Fibroblast of lung (primary cell): ENCODE data around the gene C11orf24. TPM values are rescaled to one million over a fixed set of nuclear protein-coding genes. Genes with fewer than 3 reads are reported as not detected.

Experiments used
- DNase-seq, 2 donors: peaks; one replicate each; pipeline versions ENCODE4 v3.0.0 to v3.0.0-alpha.2; 2010; ENCODE audit warnings: low read depth in 2 of 2
- H2AFZ ChIP-seq: 2 replicates; pipeline ENCODE4 v1.5.1; 2012; ENCODE audit warnings: low read length, control low read depth, inconsistent platforms
- H3K27ac ChIP-seq: 2 replicates; pipeline ENCODE4 v1.5.1; 2011; ENCODE audit warnings: low read length, control low read depth; ENCODE audit not compliant: insufficient read depth
- H3K27me3 ChIP-seq: 2 replicates; pipeline ENCODE4 v1.5.1; 2011; ENCODE audit warnings: mild to moderate bottlenecking, low read length; ENCODE audit not compliant: control insufficient read depth, insufficient read depth
- H3K36me3 ChIP-seq: 2 replicates; pipeline ENCODE4 v1.5.1; 2011; ENCODE audit warnings: low read length; ENCODE audit not compliant: control insufficient read depth, insufficient read depth
- H3K4me1 ChIP-seq: 2 replicates; pipeline ENCODE4 v1.5.1; 2011; ENCODE audit warnings: low read length; ENCODE audit not compliant: control insufficient read depth, insufficient read depth; ENCODE audit errors: extremely low read depth
- H3K4me2 ChIP-seq: 2 replicates; pipeline ENCODE4 v1.5.1; 2011; ENCODE audit warnings: low read length, control low read depth; ENCODE audit not compliant: insufficient read depth; ENCODE audit errors: extremely low read depth
- H3K4me3 ChIP-seq, 4 experiments: fragments of 200-600 bp in 1 of 4; sonication (generic) in 1 of 4; replicated peaks in 1 of 4; 2 replicates each; pipeline ENCODE4 v1.5.1; 2011 to 2016; ENCODE audit warnings: low read length in 4 of 4, low read depth in 3 of 4, mild to moderate bottlenecking in 3 of 4, control low read depth in 2 of 4, inconsistent platforms in 1 of 4, mixed read lengths in 1 of 4; ENCODE audit not compliant: insufficient read depth in 1 of 4; ENCODE audit errors: control extremely low read depth in 1 of 4
- H3K79me2 ChIP-seq: 2 replicates; pipeline ENCODE4 v1.5.1; 2012; ENCODE audit warnings: mild to moderate bottlenecking, low read length, inconsistent platforms; ENCODE audit not compliant: control insufficient read depth, insufficient read depth
- H3K9ac ChIP-seq: 2 replicates; pipeline ENCODE4 v1.5.1; 2011; ENCODE audit warnings: mild to moderate bottlenecking, low read length, control low read depth; ENCODE audit not compliant: insufficient read depth
- H3K9me3 ChIP-seq: 2 replicates; pipeline ENCODE4 v1.5.1; 2012; ENCODE audit warnings: low read depth, low read length; ENCODE audit not compliant: control insufficient read depth, insufficient read depth
- H4K20me1 ChIP-seq: 2 replicates; pipeline ENCODE4 v1.5.1; 2011; ENCODE audit warnings: low read length; ENCODE audit not compliant: control insufficient read depth, insufficient read depth; ENCODE audit errors: extremely low read depth
- CTCF ChIP-seq, 2 donors: IDR thresholded peaks in 1 of 2; conservative IDR thresholded peaks in 1 of 2; 1 replicate in 1 of 2; 2 replicates in 1 of 2; pipeline ENCODE4 v1.5.1; 2011 to 2012; ENCODE audit warnings: low read length in 2 of 2, control low read depth in 1 of 2, inconsistent platforms in 1 of 2, low read depth in 1 of 2, mild to moderate bottlenecking in 1 of 2
- EZH2 ChIP-seq: IDR thresholded peaks from 2 replicates; pipeline ENCODE4 v1.5.1; 2012; ENCODE audit warnings: low read length, control low read depth, mild to moderate bottlenecking; ENCODE audit errors: missing control alignments
- polyA plus RNA-seq, 2 donors: library from polyadenylated mRNA; depleted of rRNA in 1 of 2; stranded (reverse) in 1 of 2; unstranded in 1 of 2; fragments of >200 nt; gene quantifications; 2 replicates each; pipeline ENCODE4 v1.2.1, GENCODE V29; 2011 to 2012; ENCODE audit warnings: missing spikeins in 1 of 2
- total RNA-seq: library from RNA; depleted of rRNA; stranded (reverse); fragments of >200 nt; gene quantifications from 2 replicates; pipeline ENCODE4 v1.2.1, GENCODE V29; 2014

C11orf24 gene
- total and polyA plus RNA-seq, 2 donors (not counting 1 experiment from before 2014, with no cell fraction given): 25.4 to 45.6 TPM

- Histone ChIP-seq H3K27ac (no peak overlapping the region), H3K9ac (no peak overlapping the region)
- TF ChIP-seq CTCF (conservative IDR thresholded peaks at IDR 0.05 in 1 of 2, IDR thresholded peaks at IDR 0.05 in 1 of 2; ENCODE audit: low read depth in 1 of 2, low read length in 2 of 2): no peak
- no peak for TF ChIP-seq EZH2
Observed at GRCh38 chr11:68275721-68276507, 4.1 kb upstream of the C11orf24 start.

GRCh38 chr11:68274306-68274705, 2.5 kb upstream of the C11orf24 start:
- Histone ChIP-seq H3K36me3 (peaks cover 2% of the 10 kb centered on the region), H4K20me1 (no peaks in the 10 kb centered on the region), H2AFZ (no peak overlapping the region), H3K4me1 (peaks cover 7% of the 10 kb centered on the region), H3K4me3 (no peak overlapping the region), H3K79me2 (peaks cover 24% of the 10 kb centered on the region), H3K4me2 (no peak overlapping the region), H3K27ac (no peak overlapping the region), H3K27me3 (no peaks in the 10 kb centered on the region), H3K9me3 (no peaks in the 10 kb centered on the region), H3K9ac (no peak overlapping the region)
- no peak for TF ChIP-seq EZH2
- TF ChIP-seq CTCF (conservative IDR thresholded peaks at IDR 0.05 in 1 of 2, IDR thresholded peaks at IDR 0.05 in 1 of 2; ENCODE audit: low read depth in 1 of 2, low read length in 2 of 2): no peak
- DNase-seq: no peak

More at GRCh38 chr11:68275721-68276507, 4.1 kb upstream of the C11orf24 start:
- Histone ChIP-seq H3K36me3 (no peaks in the 10 kb centered on the region), H3K4me1 (no peaks in the 10 kb centered on the region), H2AFZ (no peak overlapping the region), H3K79me2 (peaks cover 8% of the 10 kb centered on the region), H3K27me3 (no peaks in the 10 kb centered on the region), H3K4me3 (no peak overlapping the region), H3K4me2 (no peak overlapping the region), H3K9me3 (no peaks in the 10 kb centered on the region), H4K20me1 (no peaks in the 10 kb centered on the region)
- DNase-seq: no peak

- no peak for DNase-seq
- Histone ChIP-seq H3K36me3 (peaks cover 2% of the 10 kb centered on the region), H4K20me1 (no peaks in the 10 kb centered on the region), H3K27me3 (no peaks in the 10 kb centered on the region), H2AFZ (no peak overlapping the region), H3K9ac (no peak overlapping the region), H3K79me2 (peaks cover 32% of the 10 kb centered on the region), H3K4me3 (peak overlapping the region in 2 of 4 experiments; percentile 4 to 88), H3K27ac (no peak overlapping the region), H3K9me3 (no peaks in the 10 kb centered on the region), H3K4me2 (peak overlapping the region; percentile 15), H3K4me1 (peaks cover 7% of the 10 kb centered on the region)
- TF ChIP-seq CTCF (conservative IDR thresholded peaks at IDR 0.05 in 1 of 2, IDR thresholded peaks at IDR 0.05 in 1 of 2; ENCODE audit: low read depth in 1 of 2, low read length in 2 of 2) (no peak), EZH2 (no peak)
Observed at GRCh38 chr11:68273026-68273738, 1.4 kb upstream of the C11orf24 start.
